Measurements from ENCODE around the gene WARS2.

Gene WARS2

DNA sequence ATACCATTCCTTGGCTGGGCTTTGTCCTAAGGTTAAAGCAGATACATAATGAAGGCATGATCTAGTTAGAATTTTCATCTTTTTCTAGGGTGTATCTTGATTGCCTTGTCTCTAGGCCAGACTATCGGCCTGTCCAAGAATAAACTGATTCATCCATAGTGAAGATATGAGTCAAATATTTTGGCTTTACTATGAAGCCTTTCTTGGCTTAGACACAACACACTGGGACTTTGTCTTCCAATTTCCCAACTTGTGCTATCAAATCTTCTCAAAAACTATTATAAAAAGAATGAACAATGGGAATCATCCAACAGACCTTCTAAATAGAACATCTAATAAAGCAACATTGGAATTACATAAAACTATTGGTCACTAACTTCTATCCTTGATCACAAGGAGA, 64.8 kb downstream of the WARS2 start:
- Histone ChIP-seq H3K4me3 (ENCODE audit: insufficient read depth, low read depth, low read length) (no peak overlapping the region), H3K9me3 (ENCODE audit: control insufficient read depth, low read length) (no peaks in the 10 kb centered on the region), H3K4me1 (ENCODE audit: control insufficient read depth, insufficient read depth, low read length) (no peaks in the 10 kb centered on the region), H3K27me3 (ENCODE audit: control insufficient read depth, insufficient read depth, low read length, poor library complexity, severe bottlenecking) (no peaks in the 10 kb centered on the region), H3K27ac (ENCODE audit: insufficient read depth, low read depth, low read length, poor library complexity, severe bottlenecking) (no peak overlapping the region), H3K36me3 (ENCODE audit: control insufficient read depth, insufficient read depth, low read length) (no peaks in the 10 kb centered on the region)
- WGBS, 2 experiments: 84 to 100% methylated on average over 1 of the region's 1 CpG

- no peaks in the 10 kb centered on the region for H3K36me3 ChIP-seq (ENCODE audit: control insufficient read depth, insufficient read depth, low read length)
- 96% methylated on average over 3 of the region's 3 CpGs for WGBS, 2 experiments
- no peak overlapping the region for H3K27ac ChIP-seq (ENCODE audit: insufficient read depth, low read depth, low read length, poor library complexity, severe bottlenecking)
- no peaks in the 10 kb centered on the region for H3K4me1 ChIP-seq (ENCODE audit: control insufficient read depth, insufficient read depth, low read length)
- H3K9me3 ChIP-seq (ENCODE audit: control insufficient read depth, low read length): no peaks in the 10 kb centered on the region
- H3K27me3 ChIP-seq (ENCODE audit: control insufficient read depth, insufficient read depth, low read length, poor library complexity, severe bottlenecking): no peaks in the 10 kb centered on the region
- no peak overlapping the region for H3K4me3 ChIP-seq (ENCODE audit: insufficient read depth, low read depth, low read length)
Measured at GRCh38 chr1:119071321-119071720, 69.1 kb downstream of the WARS2 start.

- Histone ChIP-seq H3K27ac (ENCODE audit: insufficient read depth, low read depth, low read length, poor library complexity, severe bottlenecking) (no peak overlapping the region), H3K9me3 (ENCODE audit: control insufficient read depth, low read length) (no peaks in the 10 kb centered on the region), H3K4me1 (ENCODE audit: control insufficient read depth, insufficient read depth, low read length) (no peaks in the 10 kb centered on the region), H3K36me3 (ENCODE audit: control insufficient read depth, insufficient read depth, low read length) (no peaks in the 10 kb centered on the region), H3K27me3 (ENCODE audit: control insufficient read depth, insufficient read depth, low read length, poor library complexity, severe bottlenecking) (no peaks in the 10 kb centered on the region), H3K4me3 (ENCODE audit: insufficient read depth, low read depth, low read length) (no peak overlapping the region)
- 78 to 80% methylated on average over 5 of the region's 5 CpGs for whole genome bisulfite sequencing, 2 experiments
Measured at GRCh38 chr1:119069682-119070081, 70.8 kb downstream of the WARS2 start.

- H3K9me3 ChIP-seq (ENCODE audit: control insufficient read depth, low read length): no peaks in the 10 kb centered on the region
- no peak overlapping the region for H3K4me3 ChIP-seq (ENCODE audit: insufficient read depth, low read depth, low read length)
- 77 to 89% methylated on average over 3 to 4 of the region's 4 CpGs for WGBS, 2 experiments
- no peaks in the 10 kb centered on the region for H3K36me3 ChIP-seq (ENCODE audit: control insufficient read depth, insufficient read depth, low read length)
- H3K27me3 ChIP-seq (ENCODE audit: control insufficient read depth, insufficient read depth, low read length, poor library complexity, severe bottlenecking): no peaks in the 10 kb centered on the region
- no peak overlapping the region for H3K27ac ChIP-seq (ENCODE audit: insufficient read depth, low read depth, low read length, poor library complexity, severe bottlenecking)
- no peaks in the 10 kb centered on the region for H3K4me1 ChIP-seq (ENCODE audit: control insufficient read depth, insufficient read depth, low read length)
Measured at GRCh38 chr1:119068427-119068826, 72.0 kb downstream of the WARS2 start.

- Histone ChIP-seq H3K4me1 (ENCODE audit: control insufficient read depth, insufficient read depth, low read length) (no peaks in the 10 kb centered on the region), H3K27me3 (ENCODE audit: control insufficient read depth, insufficient read depth, low read length, poor library complexity, severe bottlenecking) (no peaks in the 10 kb centered on the region), H3K36me3 (ENCODE audit: control insufficient read depth, insufficient read depth, low read length) (no peaks in the 10 kb centered on the region), H3K27ac (ENCODE audit: insufficient read depth, low read depth, low read length, poor library complexity, severe bottlenecking) (no peak overlapping the region), H3K4me3 (ENCODE audit: insufficient read depth, low read depth, low read length) (no peak overlapping the region), H3K9me3 (ENCODE audit: control insufficient read depth, low read length) (no peaks in the 10 kb centered on the region)
Measured at GRCh38 chr1:119061700-119062099, 78.8 kb downstream of the WARS2 start.

- Histone ChIP-seq H3K36me3 (ENCODE audit: control insufficient read depth, insufficient read depth, low read length) (no peaks in the 10 kb centered on the region), H3K27ac (ENCODE audit: insufficient read depth, low read depth, low read length, poor library complexity, severe bottlenecking) (no peak overlapping the region), H3K4me3 (ENCODE audit: insufficient read depth, low read depth, low read length) (no peak overlapping the region), H3K9me3 (ENCODE audit: control insufficient read depth, low read length) (no peaks in the 10 kb centered on the region), H3K4me1 (ENCODE audit: control insufficient read depth, insufficient read depth, low read length) (no peaks in the 10 kb centered on the region), H3K27me3 (ENCODE audit: control insufficient read depth, insufficient read depth, low read length, poor library complexity, severe bottlenecking) (no peaks in the 10 kb centered on the region)
- 100% methylated on average over 2 of the region's 2 CpGs; no CpG with 5 or more reads in 1 of the 2 experiments for WGBS, 2 experiments
Measured at GRCh38 chr1:119055568-119055967, 84.9 kb downstream of the WARS2 start.

DNA sequence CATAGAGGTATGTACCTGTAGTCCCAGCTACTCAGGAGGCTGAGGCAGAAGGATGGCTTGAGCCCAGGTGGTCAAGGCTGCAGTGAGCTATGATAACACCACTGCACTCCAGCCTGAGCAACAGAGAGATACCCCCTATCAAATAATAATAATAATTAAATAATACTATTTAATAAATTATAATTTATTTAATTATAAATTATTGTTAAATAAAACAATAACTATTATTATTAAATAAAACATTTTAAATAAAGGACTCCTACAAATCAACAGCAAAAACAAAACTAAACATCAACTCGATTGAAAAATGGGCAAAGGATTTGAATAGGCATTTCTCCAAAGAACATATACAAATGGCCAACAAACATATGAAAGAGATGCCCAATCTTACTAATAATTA, 86.5 kb downstream of the WARS2 start:
- 100% methylated on average over 1 of the region's 1 CpG for WGBS, 2 experiments
- H3K9me3 ChIP-seq (ENCODE audit: control insufficient read depth, low read length): no peaks in the 10 kb centered on the region
- H3K4me3 ChIP-seq (ENCODE audit: insufficient read depth, low read depth, low read length): no peak overlapping the region
- no peaks in the 10 kb centered on the region for H3K36me3 ChIP-seq (ENCODE audit: control insufficient read depth, insufficient read depth, low read length)
- H3K27ac ChIP-seq (ENCODE audit: insufficient read depth, low read depth, low read length, poor library complexity, severe bottlenecking): no peak overlapping the region
- H3K27me3 ChIP-seq (ENCODE audit: control insufficient read depth, insufficient read depth, low read length, poor library complexity, severe bottlenecking): no peaks in the 10 kb centered on the region
- no peaks in the 10 kb centered on the region for H3K4me1 ChIP-seq (ENCODE audit: control insufficient read depth, insufficient read depth, low read length)

- no peak overlapping the region for H3K4me3 ChIP-seq (ENCODE audit: insufficient read depth, low read depth, low read length)
- H3K9me3 ChIP-seq (ENCODE audit: control insufficient read depth, low read length): no peaks in the 10 kb centered on the region
- H3K4me1 ChIP-seq (ENCODE audit: control insufficient read depth, insufficient read depth, low read length): no peaks in the 10 kb centered on the region
- H3K27ac ChIP-seq (ENCODE audit: insufficient read depth, low read depth, low read length, poor library complexity, severe bottlenecking): no peak overlapping the region
- no peaks in the 10 kb centered on the region for H3K36me3 ChIP-seq (ENCODE audit: control insufficient read depth, insufficient read depth, low read length)
- no peaks in the 10 kb centered on the region for H3K27me3 ChIP-seq (ENCODE audit: control insufficient read depth, insufficient read depth, low read length, poor library complexity, severe bottlenecking)
Measured at GRCh38 chr1:119052267-119052666, 88.2 kb downstream of the WARS2 start.

- Histone ChIP-seq H3K27me3 (ENCODE audit: control insufficient read depth, insufficient read depth, low read length, poor library complexity, severe bottlenecking) (no peaks in the 10 kb centered on the region), H3K9me3 (ENCODE audit: control insufficient read depth, low read length) (no peaks in the 10 kb centered on the region), H3K27ac (ENCODE audit: insufficient read depth, low read depth, low read length, poor library complexity, severe bottlenecking) (no peak overlapping the region), H3K4me3 (ENCODE audit: insufficient read depth, low read depth, low read length) (no peak overlapping the region), H3K36me3 (ENCODE audit: control insufficient read depth, insufficient read depth, low read length) (no peaks in the 10 kb centered on the region), H3K4me1 (ENCODE audit: control insufficient read depth, insufficient read depth, low read length) (no peaks in the 10 kb centered on the region)
- 93 to 94% methylated on average over 31 of the region's 34 CpGs for WGBS, 2 experiments
Measured at GRCh38 chr1:119048624-119049404, 91.6 kb downstream of the WARS2 start.

DNA sequence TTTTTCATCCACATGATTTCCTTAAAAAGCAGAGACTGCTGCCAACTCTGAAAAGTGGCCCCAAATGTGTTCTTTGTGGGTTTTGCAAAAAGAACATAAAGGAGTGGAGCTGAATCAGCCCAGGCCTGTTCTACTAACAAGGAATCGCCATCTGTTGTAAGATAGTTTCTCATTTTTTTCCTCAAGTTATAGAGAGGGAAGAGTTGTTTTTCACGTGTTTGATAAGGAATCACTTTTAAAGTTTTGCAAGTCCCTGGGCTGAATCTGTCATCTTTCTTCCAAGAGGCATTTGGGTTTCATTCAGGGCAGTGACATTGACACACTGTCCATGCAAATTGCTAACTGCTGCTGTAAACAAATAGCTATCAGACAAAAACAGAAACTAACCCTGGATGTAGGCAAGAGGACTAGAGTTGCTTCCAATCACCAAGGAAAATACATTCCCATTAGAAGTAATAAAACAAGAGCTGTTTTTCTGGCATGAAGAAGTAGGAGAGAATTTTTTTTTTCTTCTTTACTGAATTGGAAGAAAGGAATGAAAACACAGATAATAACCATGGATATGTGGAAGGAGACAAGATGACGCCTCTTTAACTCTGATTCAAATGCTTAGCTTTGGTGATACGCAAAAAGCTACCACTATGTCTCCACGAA, 93.5 kb downstream of the WARS2 start:
- H3K4me3 ChIP-seq (ENCODE audit: insufficient read depth, low read depth, low read length): no peak overlapping the region
- no peaks in the 10 kb centered on the region for H3K27me3 ChIP-seq (ENCODE audit: control insufficient read depth, insufficient read depth, low read length, poor library complexity, severe bottlenecking)
- H3K9me3 ChIP-seq (ENCODE audit: control insufficient read depth, low read length): no peaks in the 10 kb centered on the region
- H3K27ac ChIP-seq (ENCODE audit: insufficient read depth, low read depth, low read length, poor library complexity, severe bottlenecking): no peak overlapping the region
- H3K4me1 ChIP-seq (ENCODE audit: control insufficient read depth, insufficient read depth, low read length): no peaks in the 10 kb centered on the region
- H3K36me3 ChIP-seq (ENCODE audit: control insufficient read depth, insufficient read depth, low read length): no peaks in the 10 kb centered on the region
- 86 to 90% methylated on average over 5 of the region's 5 CpGs for WGBS, 2 experiments
